ENCODE measurements around the gene MT1H. TPM values are rescaled to one million over a fixed set of nuclear protein-coding genes. Genes with fewer than 3 reads are reported as not detected.

The MT1H gene
- total and polyA plus RNA-seq, 2 of the 13 experiments (the other 11 are each of a cell fraction or from before 2014, with no cell fraction given): 0.60 TPM; not detected in 1

GRCh38 chr16:56681939-56682702 is 12.5 kb downstream of the MT1H start, which contains the start of gene MT1X (continued):
- TF ChIP-seq, protein P1, sequence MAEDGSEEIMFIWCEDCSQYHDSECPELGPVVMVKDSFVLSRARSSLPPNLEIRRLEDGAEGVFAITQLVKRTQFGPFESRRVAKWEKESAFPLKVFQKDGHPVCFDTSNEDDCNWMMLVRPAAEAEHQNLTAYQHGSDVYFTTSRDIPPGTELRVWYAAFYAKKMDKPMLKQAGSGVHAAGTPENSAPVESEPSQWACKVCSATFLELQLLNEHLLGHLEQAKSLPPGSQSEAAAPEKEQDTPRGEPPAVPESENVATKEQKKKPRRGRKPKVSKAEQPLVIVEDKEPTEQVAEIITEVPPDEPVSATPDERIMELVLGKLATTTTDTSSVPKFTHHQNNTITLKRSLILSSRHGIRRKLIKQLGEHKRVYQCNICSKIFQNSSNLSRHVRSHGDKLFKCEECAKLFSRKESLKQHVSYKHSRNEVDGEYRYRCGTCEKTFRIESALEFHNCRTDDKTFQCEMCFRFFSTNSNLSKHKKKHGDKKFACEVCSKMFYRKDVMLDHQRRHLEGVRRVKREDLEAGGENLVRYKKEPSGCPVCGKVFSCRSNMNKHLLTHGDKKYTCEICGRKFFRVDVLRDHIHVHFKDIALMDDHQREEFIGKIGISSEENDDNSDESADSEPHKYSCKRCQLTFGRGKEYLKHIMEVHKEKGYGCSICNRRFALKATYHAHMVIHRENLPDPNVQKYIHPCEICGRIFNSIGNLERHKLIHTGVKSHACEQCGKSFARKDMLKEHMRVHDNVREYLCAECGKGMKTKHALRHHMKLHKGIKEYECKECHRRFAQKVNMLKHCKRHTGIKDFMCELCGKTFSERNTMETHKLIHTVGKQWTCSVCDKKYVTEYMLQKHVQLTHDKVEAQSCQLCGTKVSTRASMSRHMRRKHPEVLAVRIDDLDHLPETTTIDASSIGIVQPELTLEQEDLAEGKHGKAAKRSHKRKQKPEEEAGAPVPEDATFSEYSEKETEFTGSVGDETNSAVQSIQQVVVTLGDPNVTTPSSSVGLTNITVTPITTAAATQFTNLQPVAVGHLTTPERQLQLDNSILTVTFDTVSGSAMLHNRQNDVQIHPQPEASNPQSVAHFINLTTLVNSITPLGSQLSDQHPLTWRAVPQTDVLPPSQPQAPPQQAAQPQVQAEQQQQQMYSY (CRISPR knock-in tag; IDR thresholded peaks at IDR 0.05): peak; percentile 57
- TF ChIP-seq ATF7 (IDR thresholded peaks at IDR 0.05) (no peak), ATF7 (CRISPR knock-in tag; IDR thresholded peaks at IDR 0.05) (peak; percentile 55; the same call in 1 of the 2 replicates), NFKBIZ (CRISPR knock-in tag; IDR thresholded peaks at IDR 0.05) (no peak), CHCHD3 (CRISPR knock-in tag; IDR thresholded peaks at IDR 0.05) (peak; percentile 81), RXRA (CRISPR knock-in tag; IDR thresholded peaks at IDR 0.05) (peak; percentile 46; the same call in 1 of the 2 replicates), ARHGAP35 (CRISPR knock-in tag; IDR thresholded peaks at IDR 0.05; ENCODE audit: borderline replicate concordance) (peak; percentile 64; the same call in 1 of the 2 replicates), CEBPG (CRISPR knock-in tag; IDR thresholded peaks at IDR 0.05) (0 out of 2 replicates have a peak, but pooled peaks have one; percentile 18), TARDBP (CRISPR knock-in tag; IDR thresholded peaks at IDR 0.05) (peak; percentile 54; the same call in 1 of the 2 replicates), ZNF660 (CRISPR knock-in tag; IDR thresholded peaks at IDR 0.05; ENCODE audit: borderline replicate concordance, low read depth) (no peak), MAX (IDR thresholded peaks at IDR 0.05) (peak; percentile 65), ZNF775 (CRISPR knock-in tag; IDR thresholded peaks at IDR 0.05; ENCODE audit: borderline replicate concordance) (no peak), RORA (CRISPR knock-in tag; IDR thresholded peaks at IDR 0.05) (no peak), ZNF335 (CRISPR knock-in tag; IDR thresholded peaks at IDR 0.05) (no peak), GATA4 (IDR thresholded peaks at IDR 0.05; ENCODE audit: borderline replicate concordance, low read depth) (0 out of 2 replicates have a peak, but pooled peaks have one; percentile 52)
- TF ChIP-seq, protein P2, sequence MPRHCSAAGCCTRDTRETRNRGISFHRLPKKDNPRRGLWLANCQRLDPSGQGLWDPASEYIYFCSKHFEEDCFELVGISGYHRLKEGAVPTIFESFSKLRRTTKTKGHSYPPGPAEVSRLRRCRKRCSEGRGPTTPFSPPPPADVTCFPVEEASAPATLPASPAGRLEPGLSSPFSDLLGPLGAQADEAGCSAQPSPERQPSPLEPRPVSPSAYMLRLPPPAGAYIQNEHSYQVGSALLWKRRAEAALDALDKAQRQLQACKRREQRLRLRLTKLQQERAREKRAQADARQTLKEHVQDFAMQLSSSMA (CRISPR knock-in tag; IDR thresholded peaks at IDR 0.05): peak; percentile 90; the same call in 1 of the 2 replicates
- TF ChIP-seq, protein P3, sequence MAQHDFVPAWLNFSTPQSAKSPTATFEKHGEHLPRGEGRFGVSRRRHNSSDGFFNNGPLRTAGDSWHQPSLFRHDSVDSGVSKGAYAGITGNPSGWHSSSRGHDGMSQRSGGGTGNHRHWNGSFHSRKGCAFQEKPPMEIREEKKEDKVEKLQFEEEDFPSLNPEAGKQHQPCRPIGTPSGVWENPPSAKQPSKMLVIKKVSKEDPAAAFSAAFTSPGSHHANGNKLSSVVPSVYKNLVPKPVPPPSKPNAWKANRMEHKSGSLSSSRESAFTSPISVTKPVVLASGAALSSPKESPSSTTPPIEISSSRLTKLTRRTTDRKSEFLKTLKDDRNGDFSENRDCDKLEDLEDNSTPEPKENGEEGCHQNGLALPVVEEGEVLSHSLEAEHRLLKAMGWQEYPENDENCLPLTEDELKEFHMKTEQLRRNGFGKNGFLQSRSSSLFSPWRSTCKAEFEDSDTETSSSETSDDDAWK (CRISPR knock-in tag; IDR thresholded peaks at IDR 0.05): no peak
- TF ChIP-seq, protein P4, sequence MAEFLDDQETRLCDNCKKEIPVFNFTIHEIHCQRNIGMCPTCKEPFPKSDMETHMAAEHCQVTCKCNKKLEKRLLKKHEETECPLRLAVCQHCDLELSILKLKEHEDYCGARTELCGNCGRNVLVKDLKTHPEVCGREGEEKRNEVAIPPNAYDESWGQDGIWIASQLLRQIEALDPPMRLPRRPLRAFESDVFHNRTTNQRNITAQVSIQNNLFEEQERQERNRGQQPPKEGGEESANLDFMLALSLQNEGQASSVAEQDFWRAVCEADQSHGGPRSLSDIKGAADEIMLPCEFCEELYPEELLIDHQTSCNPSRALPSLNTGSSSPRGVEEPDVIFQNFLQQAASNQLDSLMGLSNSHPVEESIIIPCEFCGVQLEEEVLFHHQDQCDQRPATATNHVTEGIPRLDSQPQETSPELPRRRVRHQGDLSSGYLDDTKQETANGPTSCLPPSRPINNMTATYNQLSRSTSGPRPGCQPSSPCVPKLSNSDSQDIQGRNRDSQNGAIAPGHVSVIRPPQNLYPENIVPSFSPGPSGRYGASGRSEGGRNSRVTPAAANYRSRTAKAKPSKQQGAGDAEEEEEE (CRISPR knock-in tag; IDR thresholded peaks at IDR 0.05; ENCODE audit: borderline replicate concordance): no peak
- TF ChIP-seq, protein P5, sequence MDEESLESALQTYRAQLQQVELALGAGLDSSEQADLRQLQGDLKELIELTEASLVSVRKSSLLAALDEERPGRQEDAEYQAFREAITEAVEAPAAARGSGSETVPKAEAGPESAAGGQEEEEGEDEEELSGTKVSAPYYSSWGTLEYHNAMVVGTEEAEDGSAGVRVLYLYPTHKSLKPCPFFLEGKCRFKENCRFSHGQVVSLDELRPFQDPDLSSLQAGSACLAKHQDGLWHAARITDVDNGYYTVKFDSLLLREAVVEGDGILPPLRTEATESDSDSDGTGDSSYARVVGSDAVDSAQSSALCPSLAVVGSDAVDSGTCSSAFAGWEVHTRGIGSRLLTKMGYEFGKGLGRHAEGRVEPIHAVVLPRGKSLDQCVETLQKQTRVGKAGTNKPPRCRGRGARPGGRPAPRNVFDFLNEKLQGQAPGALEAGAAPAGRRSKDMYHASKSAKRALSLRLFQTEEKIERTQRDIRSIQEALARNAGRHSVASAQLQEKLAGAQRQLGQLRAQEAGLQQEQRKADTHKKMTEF (CRISPR knock-in tag; IDR thresholded peaks at IDR 0.05): peak; percentile 74; the same call in 1 of the 2 replicates

Measured in HepG2 (cell line).